H1 (cell line): ENCODE data around the gene DHDDS. TPM values are rescaled to one million over a fixed set of nuclear protein-coding genes. Genes with fewer than 3 reads are reported as not detected.

Experiments
- FOSL1 ChIP-seq: IDR thresholded peaks from 2 replicates; pipeline ENCODE4 v1.6.1; 2011; ENCODE audit warnings: mild to moderate bottlenecking, low read depth, low read length, moderate library complexity; ENCODE audit not compliant: insufficient read depth
- SIN3A ChIP-seq, 2 experiments: IDR thresholded peaks in 1 of 2; conservative IDR thresholded peaks in 1 of 2; 2 replicates each; pipeline ENCODE4 v1.6.1; 2011 to 2012; ENCODE audit warnings: low read length in 2 of 2, improper control_type of control experiment in 1 of 2, low read depth in 1 of 2, mild to moderate bottlenecking in 1 of 2
- TBP ChIP-seq: IDR thresholded peaks from 2 replicates; pipeline ENCODE4 v1.6.1; 2011; ENCODE audit warnings: low read depth, low read length, improper control_type of control experiment
- polyA plus RNA-seq, 7 experiments: library from polyadenylated mRNA; depleted of rRNA in 3 of 7; stranded (reverse) in 5 of 7; unstranded in 2 of 7; fragments of >200 nt in 5 of 7; fragments of 200-250 nt in 2 of 7; gene quantifications; 1 replicate in 5 of 7; 2 replicates in 1 of 7; 4 replicates in 1 of 7; pipeline versions ENCODE4 v1.2.1 to v1.2.3, GENCODE V29; 2011 to 2013; ENCODE audit warnings: missing spikeins in 2 of 7, mixed read lengths in 2 of 7
- total RNA-seq: library from RNA; stranded (reverse); fragmentation: NEBNext Ultra II Directional; extraction: Animal tissue kit (Norgen Biotek cat#: 25700); gene quantifications from 2 replicates; pipeline ENCODE4 v1.2.1, GENCODE V29; 2021

DHDDS gene
- total and polyA plus RNA-seq, 2 of the 8 experiments (the other 6 are each of a cell fraction or from before 2014, with no cell fraction given), result 28.3 to 44.6 TPM

DNA sequence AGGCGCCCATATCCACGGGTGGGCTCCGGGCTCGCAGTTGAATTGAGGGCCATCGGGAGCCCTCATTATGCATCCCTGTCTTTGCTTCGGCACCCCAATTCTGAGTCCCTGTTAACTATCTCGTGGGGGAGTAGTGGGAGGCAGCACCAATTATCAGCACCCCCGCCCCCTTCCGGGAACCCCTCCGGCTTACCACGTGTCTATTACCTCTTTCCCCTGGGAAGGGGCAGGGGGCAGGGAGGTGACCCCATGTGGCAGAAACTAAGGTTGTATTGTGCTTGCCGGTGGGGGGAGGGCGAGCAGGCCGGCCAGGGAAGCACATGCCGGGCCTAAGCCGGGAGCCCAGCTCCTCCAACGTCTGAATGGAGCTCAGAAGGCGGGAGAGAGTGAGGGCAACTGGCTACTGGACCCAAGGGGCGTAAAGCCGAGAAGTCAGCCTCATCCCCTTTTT lies 20.5 kb upstream of the DHDDS start (continued):
- TF ChIP-seq FOSL1 (no peak), SIN3A (conservative IDR thresholded peaks at IDR 0.05 in 1 of 2, IDR thresholded peaks at IDR 0.05 in 1 of 2; ENCODE audit: low read depth in 1 of 2, low read length in 2 of 2) (peak; percentile 3 to 81; a peak in 1 of 4 replicates), TBP (no peak; the same call in 1 of the 2 replicates)
- TF ChIP-seq, all 59 proteins: peak for 6
